Measurements from ENCODE around the gene CLDN3. TPM values are rescaled to one million over a fixed set of nuclear protein-coding genes. Genes with fewer than 3 reads are reported as not detected.

Gene CLDN3
- total and polyA plus RNA-seq, 9 donors: 0.30 to 253 (median 7.8) TPM; not detected in 3

DNA sequence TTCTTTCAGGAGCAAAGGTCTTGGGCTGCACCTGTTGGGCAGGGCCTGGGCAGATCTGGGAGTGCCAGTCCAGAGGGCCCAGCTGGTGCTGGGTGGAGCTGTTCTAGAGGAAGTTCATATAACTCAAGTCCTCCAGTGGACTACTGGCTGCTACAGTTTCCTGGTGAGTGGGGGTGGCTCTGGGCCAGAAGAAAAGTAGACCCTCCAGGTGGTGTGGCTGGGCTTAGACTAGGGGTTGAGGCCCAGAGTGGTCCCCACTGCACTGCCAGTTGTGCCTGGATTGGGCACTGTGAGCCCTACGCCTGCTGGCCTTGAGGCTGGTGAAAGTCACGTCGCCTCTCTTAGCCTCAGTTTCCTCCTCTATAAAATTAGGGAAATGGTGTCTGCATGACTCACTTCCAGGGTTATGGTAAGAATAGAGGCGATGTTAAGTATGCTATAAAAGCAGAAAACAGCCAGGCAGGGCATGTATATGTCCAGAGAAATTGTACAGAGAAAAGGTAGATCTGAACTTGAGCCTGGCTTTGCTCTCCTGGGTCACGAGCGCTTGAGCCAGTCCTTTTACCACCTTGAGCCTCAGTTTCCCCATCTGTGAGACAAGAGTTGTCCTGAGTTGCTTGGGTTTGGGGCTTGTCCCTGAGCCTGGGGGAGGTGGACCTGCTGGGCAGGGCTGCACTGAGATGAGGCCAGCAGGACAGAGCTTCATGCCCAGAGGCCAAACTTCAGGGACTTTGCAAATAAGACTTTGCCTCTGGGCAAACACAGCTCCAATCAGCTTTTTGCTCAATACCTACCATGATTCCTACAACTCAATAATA lies 3.8 kb upstream of the CLDN3 start:
- Histone ChIP-seq H3K9me3 (no peaks in the 10 kb centered on the region), H3K27me3 (no peaks in the 10 kb centered on the region), H3K36me3 (no peaks in the 10 kb centered on the region), H3K4me3 (no peak overlapping the region), H3K27ac (no peak overlapping the region), H3K4me1 (ENCODE audit: insufficient read depth) (no peaks in the 10 kb centered on the region)
- intact Hi-C loops (cut with DNase I): no loop called here
- DNase-seq: no peak
- 92 to 93% (median 93%) methylated on average over 6 of the region's 6 CpGs for WGBS, 3 donors
- TF ChIP-seq POLR2A (IDR thresholded peaks at IDR 0.05) (no peak), CTCF (IDR thresholded peaks at IDR 0.05) (no peak), EP300 (IDR thresholded peaks at IDR 0.05) (no peak)

DNA sequence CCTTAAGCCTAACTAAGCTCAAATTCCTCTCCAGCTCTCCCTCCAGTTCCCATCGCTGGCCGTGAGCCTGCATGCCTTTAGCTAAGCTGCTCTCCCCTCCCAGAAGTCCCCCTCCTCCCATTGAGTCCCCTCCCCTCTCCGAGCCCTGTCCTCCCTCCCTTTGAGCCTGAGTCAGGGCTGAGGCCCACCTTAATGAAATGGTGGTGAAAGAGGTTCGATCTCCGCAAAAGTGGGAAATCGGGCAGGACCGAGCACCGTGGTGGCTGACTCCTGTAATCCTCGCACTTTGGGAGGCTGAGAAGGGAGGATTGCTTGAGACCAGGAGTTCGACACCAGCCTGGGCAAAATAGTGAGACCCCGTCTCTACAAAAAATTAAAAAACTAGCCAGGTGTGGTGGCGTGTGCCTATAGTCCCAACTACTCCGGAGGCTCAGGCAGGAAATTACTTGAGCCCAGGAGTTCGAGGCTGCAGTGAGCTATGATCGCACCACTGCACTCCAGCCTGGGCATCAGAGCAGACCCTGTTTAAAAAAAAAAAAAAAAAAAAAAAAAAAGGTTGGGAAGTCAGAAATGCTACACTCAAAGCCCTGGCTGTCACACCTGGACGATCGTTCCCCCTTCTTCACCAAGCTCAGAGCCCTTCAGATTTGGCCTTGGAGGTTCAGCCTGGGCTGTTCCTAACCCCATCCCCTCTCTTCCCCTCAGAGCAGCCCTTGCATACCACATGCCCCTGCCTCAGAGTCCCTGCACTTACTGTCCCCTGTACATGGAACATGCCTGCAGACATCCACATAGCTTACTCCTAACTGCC lies 995 bp upstream of the CLDN3 start:
- no peak for TF ChIP-seq EP300 (IDR thresholded peaks at IDR 0.05)
- TF ChIP-seq CTCF (IDR thresholded peaks at IDR 0.05): no peak
- no peak for TF ChIP-seq POLR2A (IDR thresholded peaks at IDR 0.05)
- WGBS, 3 donors: 55 to 65% (median 60%) methylated on average over 17 of the region's 17 CpGs
- H3K27ac ChIP-seq: no peak overlapping the region
- H3K9me3 ChIP-seq: no peaks in the 10 kb centered on the region
- DNase-seq: no peak
- H3K36me3 ChIP-seq: no peaks in the 10 kb centered on the region
- H3K27me3 ChIP-seq: no peaks in the 10 kb centered on the region
- H3K4me1 ChIP-seq (ENCODE audit: insufficient read depth): no peaks in the 10 kb centered on the region
- H3K4me3 ChIP-seq: no peak overlapping the region
- intact Hi-C loops (cut with DNase I): no loop called here

- Histone ChIP-seq H3K27me3 (no peaks in the 10 kb centered on the region), H3K4me1 (ENCODE audit: insufficient read depth) (no peaks in the 10 kb centered on the region), H3K27ac (no peak overlapping the region), H3K36me3 (no peaks in the 10 kb centered on the region), H3K4me3 (peak overlapping the region; percentile 18), H3K9me3 (no peaks in the 10 kb centered on the region)
- intact Hi-C loops (cut with DNase I): no loop called here
- WGBS, 3 donors: 9 to 17% (median 10%) methylated on average over 33 to 49 of the region's 49 CpGs
- TF ChIP-seq CTCF (IDR thresholded peaks at IDR 0.05): no peak
- no peak for TF ChIP-seq EP300 (IDR thresholded peaks at IDR 0.05)
- TF ChIP-seq POLR2A (IDR thresholded peaks at IDR 0.05): no peak
- no peak for DNase-seq
Observed at GRCh38 chr7:73769481-73770001, 529 bp downstream of the CLDN3 start.

- H3K4me1 ChIP-seq (ENCODE audit: insufficient read depth): no peaks in the 10 kb centered on the region
- no peak for TF ChIP-seq POLR2A (IDR thresholded peaks at IDR 0.05)
- TF ChIP-seq CTCF (IDR thresholded peaks at IDR 0.05): no peak
- TF ChIP-seq EP300 (IDR thresholded peaks at IDR 0.05): no peak
- 21 to 32% (median 27%) methylated on average over 38 to 53 of the region's 53 CpGs for WGBS, 3 donors
- DNase-seq: no peak
- intact Hi-C loops (cut with DNase I): no loop called here
- peak overlapping the region; percentile 18 for H3K4me3 ChIP-seq
- no peaks in the 10 kb centered on the region for H3K36me3 ChIP-seq
- H3K27me3 ChIP-seq: no peaks in the 10 kb centered on the region
- H3K9me3 ChIP-seq: no peaks in the 10 kb centered on the region
- no peak overlapping the region for H3K27ac ChIP-seq
Observed at GRCh38 chr7:73768641-73769480, 1.2 kb downstream of the CLDN3 start.

All from ovary (tissue), 9 donors.